ENCODE data around the gene SHROOM3. TPM values are rescaled to one million over a fixed set of nuclear protein-coding genes. Genes with fewer than 3 reads are reported as not detected.

The SHROOM3 gene
- total RNA-seq, 1 donor from 2014 or later, result 62.0 TPM

DNA sequence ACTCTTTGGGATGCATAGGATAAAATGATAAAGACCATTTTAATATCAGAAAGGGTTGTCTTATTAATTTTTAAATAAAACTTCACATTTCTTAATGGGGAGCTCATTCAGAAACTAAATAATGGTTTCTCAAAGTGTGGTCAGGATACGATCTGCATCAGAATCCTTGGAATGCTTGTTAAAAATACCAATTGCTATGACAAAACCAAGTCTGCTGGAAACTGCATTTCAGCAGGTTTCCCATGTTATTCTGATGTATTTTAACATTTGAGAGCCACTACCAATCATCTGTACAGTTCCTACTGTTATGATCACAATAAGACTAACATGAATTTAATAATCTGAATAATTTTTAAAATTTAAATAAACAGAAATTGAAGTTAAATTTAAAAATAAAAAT lies 347.8 kb downstream of the SHROOM3 start:
- Histone ChIP-seq H3K4me3 (no peak overlapping the region), H3K27me3 (ENCODE audit: low read depth) (no peaks in the 10 kb centered on the region), H3K4me1 (no peaks in the 10 kb centered on the region), H3K36me3 (peaks cover 14% of the 10 kb centered on the region), H3K9me3 (no peaks in the 10 kb centered on the region), H3K27ac (no peak overlapping the region)
- DNase-seq (no peak), ATAC-seq (no peak)
- TF ChIP-seq, protein P1, sequence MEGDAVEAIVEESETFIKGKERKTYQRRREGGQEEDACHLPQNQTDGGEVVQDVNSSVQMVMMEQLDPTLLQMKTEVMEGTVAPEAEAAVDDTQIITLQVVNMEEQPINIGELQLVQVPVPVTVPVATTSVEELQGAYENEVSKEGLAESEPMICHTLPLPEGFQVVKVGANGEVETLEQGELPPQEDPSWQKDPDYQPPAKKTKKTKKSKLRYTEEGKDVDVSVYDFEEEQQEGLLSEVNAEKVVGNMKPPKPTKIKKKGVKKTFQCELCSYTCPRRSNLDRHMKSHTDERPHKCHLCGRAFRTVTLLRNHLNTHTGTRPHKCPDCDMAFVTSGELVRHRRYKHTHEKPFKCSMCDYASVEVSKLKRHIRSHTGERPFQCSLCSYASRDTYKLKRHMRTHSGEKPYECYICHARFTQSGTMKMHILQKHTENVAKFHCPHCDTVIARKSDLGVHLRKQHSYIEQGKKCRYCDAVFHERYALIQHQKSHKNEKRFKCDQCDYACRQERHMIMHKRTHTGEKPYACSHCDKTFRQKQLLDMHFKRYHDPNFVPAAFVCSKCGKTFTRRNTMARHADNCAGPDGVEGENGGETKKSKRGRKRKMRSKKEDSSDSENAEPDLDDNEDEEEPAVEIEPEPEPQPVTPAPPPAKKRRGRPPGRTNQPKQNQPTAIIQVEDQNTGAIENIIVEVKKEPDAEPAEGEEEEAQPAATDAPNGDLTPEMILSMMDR (IDR thresholded peaks at IDR 0.05), result no peak
- intact Hi-C loops (cut with DNase I), result no loop called here

DNA sequence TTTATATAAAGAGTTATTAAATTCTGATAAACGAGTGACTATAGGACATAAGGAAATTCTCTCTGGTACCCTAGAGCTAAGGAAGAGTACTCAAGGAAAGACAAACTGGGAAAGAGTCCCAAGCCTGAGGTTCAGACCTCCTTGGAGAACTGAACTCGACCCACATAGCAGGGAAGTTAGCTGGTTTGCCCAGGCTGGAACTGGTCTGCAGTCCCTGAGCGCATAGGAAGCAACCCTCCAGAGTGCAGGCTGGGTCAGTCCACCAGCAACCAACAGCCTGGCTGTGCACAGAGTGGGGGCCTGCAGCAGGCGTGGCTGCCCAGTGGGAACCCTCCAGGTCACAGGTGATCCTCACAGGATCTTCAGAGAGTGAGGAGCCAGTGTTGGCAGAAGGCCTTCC lies 348.8 kb downstream of the SHROOM3 start:
- H3K9me3 ChIP-seq, result no peaks in the 10 kb centered on the region
- H3K27me3 ChIP-seq (ENCODE audit: low read depth), result no peaks in the 10 kb centered on the region
- no peak overlapping the region for H3K4me3 ChIP-seq
- H3K4me1 ChIP-seq, result no peaks in the 10 kb centered on the region
- intact Hi-C loops (cut with DNase I), result no loop called here
- TF ChIP-seq, protein P1 (IDR thresholded peaks at IDR 0.05), result no peak
- H3K36me3 ChIP-seq, result peaks cover 11% of the 10 kb centered on the region
- no peak overlapping the region for H3K27ac ChIP-seq
- DNase-seq, result no peak
- ATAC-seq, result peak in 1 of 2 donors; percentile 20

- no peaks in the 10 kb centered on the region for H3K4me1 ChIP-seq
- no peaks in the 10 kb centered on the region for H3K27me3 ChIP-seq (ENCODE audit: low read depth)
- H3K36me3 ChIP-seq, result peaks cover 7% of the 10 kb centered on the region
- H3K9me3 ChIP-seq, result no peaks in the 10 kb centered on the region
- DNase-seq (no peak), ATAC-seq (no peak)
- intact Hi-C loops (cut with DNase I), result no loop called here
- no peak overlapping the region for H3K4me3 ChIP-seq
- H3K27ac ChIP-seq, result no peak overlapping the region
- TF ChIP-seq, protein P1 (IDR thresholded peaks at IDR 0.05), result no peak
Observed at GRCh38 chr4:76784237-76784636, 349.2 kb downstream of the SHROOM3 start.

DNA sequence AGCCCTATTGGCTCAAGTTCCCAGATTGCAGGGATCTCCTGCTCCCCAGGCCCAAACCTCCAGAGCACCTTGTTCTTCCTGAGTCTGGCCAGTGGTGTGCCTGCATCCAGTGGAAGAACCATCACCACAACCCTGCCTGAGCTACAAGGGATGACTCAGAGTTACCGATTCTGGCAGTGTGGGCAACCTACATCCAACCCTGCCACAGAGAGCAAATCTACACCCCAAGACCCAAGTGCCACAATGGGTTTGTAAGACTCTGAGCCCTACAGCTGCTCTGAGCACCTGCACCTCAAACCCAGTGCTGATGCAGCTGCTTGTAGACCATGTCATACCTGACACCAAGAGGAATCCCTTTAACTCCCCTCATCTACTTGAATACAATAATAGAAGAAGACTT lies 352.9 kb downstream of the SHROOM3 start:
- H3K36me3 ChIP-seq, result no peaks in the 10 kb centered on the region
- no peak overlapping the region for H3K27ac ChIP-seq
- no peak overlapping the region for H3K4me3 ChIP-seq
- DNase-seq, result no peak
- no peak for ATAC-seq
- intact Hi-C loops (cut with DNase I), result no loop called here
- TF ChIP-seq, protein P1 (IDR thresholded peaks at IDR 0.05), result no peak
- H3K27me3 ChIP-seq (ENCODE audit: low read depth), result no peaks in the 10 kb centered on the region
- no peaks in the 10 kb centered on the region for H3K4me1 ChIP-seq
- H3K9me3 ChIP-seq, result no peaks in the 10 kb centered on the region

DNA sequence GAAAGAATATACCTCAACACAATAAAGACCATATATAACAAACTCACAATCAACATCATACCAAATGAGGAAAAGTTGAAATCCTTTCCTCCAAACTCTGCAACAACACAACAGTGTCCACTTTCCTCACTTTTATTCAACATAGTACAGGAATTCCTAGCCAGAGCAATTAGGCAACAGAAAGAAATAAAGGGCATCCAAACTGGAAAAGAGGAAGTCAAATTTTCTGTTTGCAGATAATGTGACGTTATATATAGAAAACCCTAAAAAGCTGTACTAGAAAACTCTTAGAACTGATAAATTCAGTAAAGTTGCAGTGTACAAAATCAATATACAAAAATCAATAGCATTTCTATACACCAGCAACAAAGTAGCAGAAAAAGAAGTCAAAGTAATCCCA lies 355.3 kb downstream of the SHROOM3 start:
- ATAC-seq, result no peak
- DNase-seq, result no peak
- no peaks in the 10 kb centered on the region for H3K4me1 ChIP-seq
- no peaks in the 10 kb centered on the region for H3K36me3 ChIP-seq
- no peaks in the 10 kb centered on the region for H3K27me3 ChIP-seq (ENCODE audit: low read depth)
- TF ChIP-seq, protein P1 (IDR thresholded peaks at IDR 0.05), result no peak
- H3K4me3 ChIP-seq, result no peak overlapping the region
- intact Hi-C loops (cut with DNase I), result no loop called here
- no peaks in the 10 kb centered on the region for H3K9me3 ChIP-seq
- no peak overlapping the region for H3K27ac ChIP-seq

- no peaks in the 10 kb centered on the region for H3K9me3 ChIP-seq
- ATAC-seq (no peak), DNase-seq (no peak)
- H3K36me3 ChIP-seq, result no peaks in the 10 kb centered on the region
- TF ChIP-seq, protein P1 (IDR thresholded peaks at IDR 0.05), result no peak
- no peak overlapping the region for H3K27ac ChIP-seq
- no peak overlapping the region for H3K4me3 ChIP-seq
- intact Hi-C loops (cut with DNase I), result no loop called here
- no peaks in the 10 kb centered on the region for H3K4me1 ChIP-seq
- H3K27me3 ChIP-seq (ENCODE audit: low read depth), result no peaks in the 10 kb centered on the region
Observed at GRCh38 chr4:76791479-76791878, 356.4 kb downstream of the SHROOM3 start.
